K562 (cell line): Measurements from ENCODE around the gene PRDM15. TPM values are rescaled to one million over a fixed set of nuclear protein-coding genes. Genes with fewer than 3 reads are reported as not detected.

ENCODE experiments used
- ARID4B ChIP-seq: sonication (generic); formaldehyde crosslinking; IDR thresholded peaks from 2 replicates; pipeline ENCODE4 v1.8.0; 2022; ENCODE audit warnings: mild to moderate bottlenecking, missing genetic modification reagents
- BMI1 ChIP-seq: fragments of 150-350 bp; IDR thresholded peaks from 2 replicates; pipeline ENCODE4 v1.6.1; 2014; ENCODE audit warnings: low read length
- CAMTA2 ChIP-seq: fragments of 250-450 bp; sonication (Bioruptor Pico); conservative IDR thresholded peaks from 2 replicates; pipeline ENCODE4 v1.5.1; 2022
- CBFA2T2 ChIP-seq: fragments of 450-650 bp; conservative IDR thresholded peaks from 2 replicates; pipeline ENCODE4 v1.6.1; 2017; ENCODE audit warnings: mild to moderate bottlenecking
- CCAR2 ChIP-seq: fragments of 200-400 bp; formaldehyde crosslinking; IDR thresholded peaks from 2 replicates; pipeline ENCODE4 v1.6.1; 2017; ENCODE audit warnings: mild to moderate bottlenecking, low read depth, low read length
- FOXJ3 ChIP-seq: sonication (generic); formaldehyde crosslinking; IDR thresholded peaks from 2 replicates; pipeline ENCODE4 v1.4.0; 2020; ENCODE audit warnings: mild to moderate bottlenecking, missing genetic modification reagents
- FOXP4 ChIP-seq: sonication (generic); formaldehyde crosslinking; IDR thresholded peaks from 2 replicates; pipeline ENCODE4 v1.8.0; 2022; ENCODE audit warnings: mild to moderate bottlenecking, missing genetic modification reagents, borderline replicate concordance
- MECOM ChIP-seq: fragments of 250-450 bp; sonication (Bioruptor Pico); IDR thresholded peaks from 2 replicates; pipeline ENCODE4 v1.8.0; 2022; ENCODE audit warnings: inconsistent platforms
- MEF2D ChIP-seq: conservative IDR thresholded peaks from 2 replicates; pipeline ENCODE4 v1.6.1; 2016; ENCODE audit warnings: low read depth, missing genetic modification characterization, missing compliant biosample characterization
- MTA2 ChIP-seq: fragments of 450-650 bp; IDR thresholded peaks from 2 replicates; pipeline ENCODE4 v1.6.1; 2016; ENCODE audit warnings: low read depth
- NFE2 ChIP-seq: IDR thresholded peaks from 2 replicates; pipeline ENCODE4 v1.6.1; 2014; ENCODE audit warnings: antibody characterized with exemption, low read depth
- SPI1 ChIP-seq: IDR thresholded peaks from 2 replicates; pipeline ENCODE4 v1.6.1; 2011; ENCODE audit warnings: low read depth, low read length, control low read depth, borderline replicate concordance
- SRSF1 ChIP-seq: fragments of 200-400 bp; formaldehyde crosslinking; IDR thresholded peaks from 2 replicates; pipeline ENCODE4 v1.6.1; 2017; ENCODE audit warnings: mild to moderate bottlenecking, low read depth, low read length, moderate library complexity
- TAF9B ChIP-seq: fragments of 450-650 bp; IDR thresholded peaks from 2 replicates; pipeline ENCODE4 v1.6.1; 2018; ENCODE audit warnings: mild to moderate bottlenecking; ENCODE audit not compliant: partially characterized antibody
- TOE1 ChIP-seq, 2 experiments: fragments of 450-650 bp in 1 of 2; sonication (generic) in 1 of 2; formaldehyde crosslinking in 1 of 2; IDR thresholded peaks; 2 replicates each; pipeline versions ENCODE4 v1.7.1 to v1.8.0; 2016 to 2022; ENCODE audit warnings: borderline replicate concordance in 2 of 2, mild to moderate bottlenecking in 2 of 2, antibody characterized with exemption in 1 of 2, inconsistent platforms in 1 of 2, low read depth in 1 of 2, missing genetic modification reagents in 1 of 2, moderate library complexity in 1 of 2
- YY1 ChIP-seq, 3 experiments: IDR thresholded peaks; 2 replicates each; pipeline ENCODE4 v1.6.1; 2011; ENCODE audit warnings: low read length in 2 of 3, mild to moderate bottlenecking in 2 of 3, moderate library complexity in 2 of 3, borderline replicate concordance in 1 of 3, control low read depth in 1 of 3, low read depth in 1 of 3; ENCODE audit not compliant: insufficient read depth in 3 of 3, insufficient replicate concordance in 2 of 3, control insufficient read depth in 1 of 3, insufficient read length in 1 of 3; ENCODE audit errors: extremely low read depth in 1 of 3
- polyA plus RNA-seq, 8 experiments: library from polyadenylated mRNA; depleted of rRNA in 4 of 8; stranded (reverse) in 5 of 8; unstranded in 3 of 8; fragments of >200 nt; fragmentation: Nextera tagmentation in 2 of 8; fragmentation: Illumina TruSeq in 1 of 8; extraction: Ambion mirVana in 2 of 8; extraction: Trizol in 1 of 8; gene quantifications; 2 replicates each; pipeline versions ENCODE4 v1.2.1 to v1.2.3, GENCODE V29; 2011 to 2014; ENCODE audit warnings: inconsistent platforms in 1 of 8, missing spikeins in 1 of 8
- total RNA-seq, 7 experiments: library from RNA; depleted of rRNA in 6 of 7; stranded (reverse); fragments of >200 nt in 6 of 7; fragmentation: Illumina TruSeq in 2 of 7; extraction: Trizol in 2 of 7; gene quantifications; 2 replicates each; pipeline versions ENCODE4 v1.2.1 to v1.2.3, GENCODE V29; 2011 to 2021; ENCODE audit warnings: low replicate concordance in 1 of 7
- TF ChIP-seq, protein P1 (sequence below): fragments of 250-450 bp; sonication (Bioruptor Pico); IDR thresholded peaks from 2 replicates; pipeline ENCODE4 v1.8.0; 2022; ENCODE audit warnings: inconsistent platforms

The PRDM15 gene
- total and polyA plus RNA-seq, 9 of the 15 experiments (the other 6 are each of a cell fraction or from before 2014, with no cell fraction given): 0.93 to 9.2 (median 6.2) TPM

- no peak for TF ChIP-seq ARID4B
- TF ChIP-seq BMI1: no peak
- TF ChIP-seq SPI1: no peak
- TF ChIP-seq, protein P1, sequence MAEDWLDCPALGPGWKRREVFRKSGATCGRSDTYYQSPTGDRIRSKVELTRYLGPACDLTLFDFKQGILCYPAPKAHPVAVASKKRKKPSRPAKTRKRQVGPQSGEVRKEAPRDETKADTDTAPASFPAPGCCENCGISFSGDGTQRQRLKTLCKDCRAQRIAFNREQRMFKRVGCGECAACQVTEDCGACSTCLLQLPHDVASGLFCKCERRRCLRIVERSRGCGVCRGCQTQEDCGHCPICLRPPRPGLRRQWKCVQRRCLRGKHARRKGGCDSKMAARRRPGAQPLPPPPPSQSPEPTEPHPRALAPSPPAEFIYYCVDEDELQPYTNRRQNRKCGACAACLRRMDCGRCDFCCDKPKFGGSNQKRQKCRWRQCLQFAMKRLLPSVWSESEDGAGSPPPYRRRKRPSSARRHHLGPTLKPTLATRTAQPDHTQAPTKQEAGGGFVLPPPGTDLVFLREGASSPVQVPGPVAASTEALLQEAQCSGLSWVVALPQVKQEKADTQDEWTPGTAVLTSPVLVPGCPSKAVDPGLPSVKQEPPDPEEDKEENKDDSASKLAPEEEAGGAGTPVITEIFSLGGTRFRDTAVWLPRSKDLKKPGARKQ (CRISPR knock-in tag): no peak
- TF ChIP-seq TOE1 (IDR thresholded peaks at IDR 0.05; ENCODE audit: borderline replicate concordance): no peak
- TF ChIP-seq TOE1 (CRISPR knock-in tag; IDR thresholded peaks at IDR 0.05; ENCODE audit: borderline replicate concordance, low read depth): no peak
- no peak for TF ChIP-seq TAF9B
- no peak for TF ChIP-seq MEF2D
- TF ChIP-seq CBFA2T2: no peak
- no peak for TF ChIP-seq CAMTA2 (CRISPR knock-in tag)
- no peak for TF ChIP-seq CCAR2
- peak in 1 of 3 experiments; percentile 27 for TF ChIP-seq YY1 (IDR thresholded peaks at IDR 0.05; ENCODE audit: borderline replicate concordance in 1 of 3, control insufficient read depth in 1 of 3, extremely low read depth in 1 of 3, insufficient read depth in 3 of 3, insufficient read length in 1 of 3, insufficient replicate concordance in 2 of 3, low read depth in 1 of 3, low read length in 2 of 3)
- no peak for TF ChIP-seq MECOM
- no peak for TF ChIP-seq SRSF1
- no peak for TF ChIP-seq NFE2
- no peak for TF ChIP-seq FOXP4 (CRISPR knock-in tag)
- TF ChIP-seq MTA2: no peak
- no peak for TF ChIP-seq FOXJ3 (CRISPR knock-in tag)
These were observed 978 bp downstream of the PRDM15 start (continued) for GRCh38 chr21:41877901-41878830.
